ENCODE measurements around the gene XRCC1.

GRCh38 chr19:43527860-43528622, 47.3 kb downstream of the XRCC1 start:
- no peak for TF ChIP-seq SIN3A (IDR thresholded peaks at IDR 0.05; ENCODE audit: borderline replicate concordance, low read depth, low read length)
- TF ChIP-seq, protein P1, sequence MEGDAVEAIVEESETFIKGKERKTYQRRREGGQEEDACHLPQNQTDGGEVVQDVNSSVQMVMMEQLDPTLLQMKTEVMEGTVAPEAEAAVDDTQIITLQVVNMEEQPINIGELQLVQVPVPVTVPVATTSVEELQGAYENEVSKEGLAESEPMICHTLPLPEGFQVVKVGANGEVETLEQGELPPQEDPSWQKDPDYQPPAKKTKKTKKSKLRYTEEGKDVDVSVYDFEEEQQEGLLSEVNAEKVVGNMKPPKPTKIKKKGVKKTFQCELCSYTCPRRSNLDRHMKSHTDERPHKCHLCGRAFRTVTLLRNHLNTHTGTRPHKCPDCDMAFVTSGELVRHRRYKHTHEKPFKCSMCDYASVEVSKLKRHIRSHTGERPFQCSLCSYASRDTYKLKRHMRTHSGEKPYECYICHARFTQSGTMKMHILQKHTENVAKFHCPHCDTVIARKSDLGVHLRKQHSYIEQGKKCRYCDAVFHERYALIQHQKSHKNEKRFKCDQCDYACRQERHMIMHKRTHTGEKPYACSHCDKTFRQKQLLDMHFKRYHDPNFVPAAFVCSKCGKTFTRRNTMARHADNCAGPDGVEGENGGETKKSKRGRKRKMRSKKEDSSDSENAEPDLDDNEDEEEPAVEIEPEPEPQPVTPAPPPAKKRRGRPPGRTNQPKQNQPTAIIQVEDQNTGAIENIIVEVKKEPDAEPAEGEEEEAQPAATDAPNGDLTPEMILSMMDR (IDR thresholded peaks at IDR 0.05), result no peak

All from SK-N-SH (cell line).